ENCODE results near the gene ARL3. TPM values are rescaled to one million over a fixed set of nuclear protein-coding genes. Genes with fewer than 3 reads are reported as not detected.
"Not testable (repeated sequence)": the region's sequence is repeated elsewhere in the genome, so short reads cannot be mapped to it uniquely, and the experiment has no call there.

ARL3 gene
- polyA plus RNA-seq, 6 donors from 2014 or later: 0.52 to 1.9 (median 1.6) TPM

- H3K36me3 Mint-ChIP-seq: no peaks in the 10 kb centered on the region
- peak overlapping the region in 1 of 8 donors; percentile 3 for H3K4me3 Mint-ChIP-seq
- H3K9me3 Mint-ChIP-seq: no peaks in the 10 kb centered on the region
- no peak overlapping the region for H3K27ac Mint-ChIP-seq
- ATAC-seq (ENCODE audit: low read depth in 2 of 2): no peak
- DNase-seq: no peak
- H3K4me1 Mint-ChIP-seq: peaks cover 23 to 32% (median 28%) of the 10 kb centered on the region in 3 donors
- no peaks in the 10 kb centered on the region for H3K27me3 Mint-ChIP-seq
These were observed 43.2 kb downstream of the ARL3 start for GRCh38 chr10:102670871-102671434.

GRCh38 chr10:102670065-102670670, 44.0 kb downstream of the ARL3 start:
- ATAC-seq (ENCODE audit: low read depth in 2 of 2) (no peak), DNase-seq (no peak)
- H3K36me3 Mint-ChIP-seq: no peaks in the 10 kb centered on the region
- no peaks in the 10 kb centered on the region for H3K9me3 Mint-ChIP-seq
- H3K4me3 Mint-ChIP-seq: no peak overlapping the region
- H3K27ac Mint-ChIP-seq: no peak overlapping the region
- H3K4me1 Mint-ChIP-seq: peaks cover 18 to 24% (median 20%) of the 10 kb centered on the region in 3 donors
- no peaks in the 10 kb centered on the region for H3K27me3 Mint-ChIP-seq

- Mint-ChIP-seq H3K4me3 (no peak overlapping the region), H3K36me3 (no peaks in the 10 kb centered on the region), H3K27ac (peak overlapping the region in 1 of 6 donors; percentile 76), H3K27me3 (no peaks in the 10 kb centered on the region), H3K9me3 (no peaks in the 10 kb centered on the region), H3K4me1 (peaks cover 12 to 18% (median 17%) of the 10 kb centered on the region in 3 donors)
- DNase-seq: no peak
- ATAC-seq (ENCODE audit: low read depth in 2 of 2): no peak
These were observed 44.8 kb downstream of the ARL3 start for GRCh38 chr10:102669206-102670064.

- Mint-ChIP-seq H3K27me3 (no peaks in the 10 kb centered on the region), H3K4me3 (no peak overlapping the region), H3K9me3 (no peaks in the 10 kb centered on the region), H3K36me3 (no peaks in the 10 kb centered on the region), H3K27ac (peak overlapping the region in 1 of 6 donors; percentile 70), H3K4me1 (peaks cover 3 to 9% (median 8%) of the 10 kb centered on the region in 3 donors)
- no peak for ATAC-seq (ENCODE audit: low read depth in 2 of 2)
- DNase-seq: no peak
These were observed 45.7 kb downstream of the ARL3 start for GRCh38 chr10:102668326-102669107.

- H3K4me1 Mint-ChIP-seq; H3K4me3 Mint-ChIP-seq; H3K36me3 Mint-ChIP-seq; H3K27me3 Mint-ChIP-seq; H3K9me3 Mint-ChIP-seq; DNase-seq; ATAC-seq (ENCODE audit: low read depth in 2 of 2): not testable (repeated sequence)
- H3K27ac Mint-ChIP-seq: peak overlapping the region in 2 of 6 donors; percentile 28 to 68
These were observed 46.8 kb downstream of the ARL3 start for GRCh38 chr10:102667411-102667810.

GRCh38 chr10:102665904-102666509, 48.2 kb downstream of the ARL3 start:
- no peak overlapping the region for H3K27ac Mint-ChIP-seq
- no peaks in the 10 kb centered on the region for H3K36me3 Mint-ChIP-seq
- H3K9me3 Mint-ChIP-seq: no peaks in the 10 kb centered on the region
- ATAC-seq (ENCODE audit: low read depth in 2 of 2) (no peak), DNase-seq (no peak)
- peaks cover 9 to 13% (median 10%) of the 10 kb centered on the region in 3 donors for H3K4me1 Mint-ChIP-seq
- no peaks in the 10 kb centered on the region for H3K27me3 Mint-ChIP-seq
- H3K4me3 Mint-ChIP-seq: no peak overlapping the region

GRCh38 chr10:102661658-102662028, 52.6 kb downstream of the ARL3 start:
- peaks cover 0 to 13% of the 10 kb centered on the region in 2 donors for H3K36me3 Mint-ChIP-seq
- peaks cover 6 to 17% (median 16%) of the 10 kb centered on the region in 3 donors for H3K4me1 Mint-ChIP-seq

GRCh38 chr10:102660888-102661657, 53.1 kb downstream of the ARL3 start:
- ATAC-seq (ENCODE audit: low read depth in 2 of 2) (peak; percentile 60 to 72), DNase-seq (no peak)
- peak overlapping the region in 4 of 8 donors; percentile 20 to 41 (median 34) for H3K4me3 Mint-ChIP-seq
- H3K9me3 Mint-ChIP-seq: no peaks in the 10 kb centered on the region
- H3K27me3 Mint-ChIP-seq: no peaks in the 10 kb centered on the region
- H3K36me3 Mint-ChIP-seq: peaks cover 0 to 13% of the 10 kb centered on the region in 2 donors
- peak overlapping the region in 1 of 6 donors; percentile 31 for H3K27ac Mint-ChIP-seq
- peaks cover 6 to 17% (median 16%) of the 10 kb centered on the region in 3 donors for H3K4me1 Mint-ChIP-seq

More at GRCh38 chr10:102661658-102662028, 52.6 kb downstream of the ARL3 start:
- peak overlapping the region in 2 of 6 donors; percentile 31 to 62 for H3K27ac Mint-ChIP-seq
- no peak for DNase-seq
- no peaks in the 10 kb centered on the region for H3K9me3 Mint-ChIP-seq
- no peaks in the 10 kb centered on the region for H3K27me3 Mint-ChIP-seq
- peak overlapping the region in 5 of 8 donors; percentile 25 to 39 (median 30) for H3K4me3 Mint-ChIP-seq
- no peak for ATAC-seq (ENCODE audit: low read depth in 2 of 2)

- no peaks in the 10 kb centered on the region for H3K9me3 Mint-ChIP-seq
- H3K27me3 Mint-ChIP-seq: no peaks in the 10 kb centered on the region
- no peak overlapping the region for H3K4me3 Mint-ChIP-seq
- H3K27ac Mint-ChIP-seq: no peak overlapping the region
- peaks cover 0 to 19% of the 10 kb centered on the region in 2 donors for H3K36me3 Mint-ChIP-seq
- ATAC-seq (ENCODE audit: low read depth in 2 of 2): no peak
- H3K4me1 Mint-ChIP-seq: peaks cover 14 to 25% (median 20%) of the 10 kb centered on the region in 3 donors
- no peak for DNase-seq
These were observed 55.4 kb downstream of the ARL3 start for GRCh38 chr10:102658802-102659201.

GRCh38 chr10:102657984-102658724, 56.0 kb downstream of the ARL3 start:
- ATAC-seq (ENCODE audit: low read depth in 2 of 2) (no peak), DNase-seq (no peak)
- H3K27me3 Mint-ChIP-seq: no peaks in the 10 kb centered on the region
- no peaks in the 10 kb centered on the region for H3K9me3 Mint-ChIP-seq
- H3K27ac Mint-ChIP-seq: peak overlapping the region in 2 of 6 donors; percentile 70 to 87
- no peak overlapping the region for H3K4me3 Mint-ChIP-seq
- peaks cover 0 to 25% of the 10 kb centered on the region in 2 donors for H3K36me3 Mint-ChIP-seq
- H3K4me1 Mint-ChIP-seq: peaks cover 20 to 31% (median 27%) of the 10 kb centered on the region in 3 donors

- peaks cover 26 to 38% (median 34%) of the 10 kb centered on the region in 3 donors for H3K4me1 Mint-ChIP-seq
- H3K27ac Mint-ChIP-seq: peak overlapping the region in 2 of 6 donors; percentile 65 to 91
- peaks cover 0 to 28% of the 10 kb centered on the region in 2 donors for H3K36me3 Mint-ChIP-seq
- no peaks in the 10 kb centered on the region for H3K9me3 Mint-ChIP-seq
- no peak for DNase-seq
- no peaks in the 10 kb centered on the region for H3K27me3 Mint-ChIP-seq
- no peak for ATAC-seq (ENCODE audit: low read depth in 2 of 2)
- H3K4me3 Mint-ChIP-seq: no peak overlapping the region
These were observed 56.7 kb downstream of the ARL3 start for GRCh38 chr10:102657451-102657850.
